NCI-H187 treated with DMSO at 0.1 percent for 48 hours (cell line): ENCODE results near the gene KCNH2.
"Not testable (repeated sequence)": the region's sequence is repeated elsewhere in the genome, so short reads cannot be mapped to it uniquely, and the experiment has no call there.

Experiments
- DNase-seq: peaks from one replicate; lab custom pipeline; 2025; lab: John Stamatoyannopoulos, UW

The KCNH2 gene

GRCh38 chr7:151012031-151012692 lies 34.0 kb upstream of the KCNH2 start:
- DNase-seq: no peak

GRCh38 chr7:151011616-151012015 lies 33.5 kb upstream of the KCNH2 start:
- DNase-seq: not testable (repeated sequence)

- DNase-seq: no peak
Measured at GRCh38 chr7:151011097-151011409, 32.9 kb upstream of the KCNH2 start.

GRCh38 chr7:151010307-151011096 lies 32.4 kb upstream of the KCNH2 start:
- no peak for DNase-seq

- DNase-seq: no peak
Measured at GRCh38 chr7:151010037-151010306, 31.9 kb upstream of the KCNH2 start.

GRCh38 chr7:151009327-151010036 lies 31.4 kb upstream of the KCNH2 start:
- no peak for DNase-seq

GRCh38 chr7:151008511-151009323 lies 30.6 kb upstream of the KCNH2 start:
- DNase-seq: no peak

- DNase-seq: no peak
Measured at GRCh38 chr7:151008143-151008510, 30.0 kb upstream of the KCNH2 start.

- DNase-seq: no peak
Measured at GRCh38 chr7:151007469-151007898, 29.4 kb upstream of the KCNH2 start.

GRCh38 chr7:151006590-151007300 lies 28.6 kb upstream of the KCNH2 start:
- DNase-seq: no peak

- no peak for DNase-seq
Measured at GRCh38 chr7:151005566-151005965, 27.4 kb upstream of the KCNH2 start.

GRCh38 chr7:151003572-151003971 lies 25.5 kb upstream of the KCNH2 start:
- DNase-seq: no peak

GRCh38 chr7:151001546-151001945 lies 23.4 kb upstream of the KCNH2 start:
- no peak for DNase-seq

GRCh38 chr7:151000897-151001495 lies 22.9 kb upstream of the KCNH2 start:
- DNase-seq: no peak

GRCh38 chr7:150999497-151000230 lies 21.5 kb upstream of the KCNH2 start:
- no peak for DNase-seq

GRCh38 chr7:150999001-150999400 lies 20.9 kb upstream of the KCNH2 start:
- DNase-seq: no peak

- DNase-seq: no peak
Measured at GRCh38 chr7:150998341-150998740, 20.2 kb upstream of the KCNH2 start.

- DNase-seq: no peak
Measured at GRCh38 chr7:150997817-150998216, 19.7 kb upstream of the KCNH2 start.

GRCh38 chr7:150997075-150997511 lies 19.0 kb upstream of the KCNH2 start:
- DNase-seq: no peak

GRCh38 chr7:150996376-150997074 lies 18.4 kb upstream of the KCNH2 start:
- no peak for DNase-seq
